SJSA1 (cell line): ENCODE results near the gene NAPG. TPM values are rescaled to one million over a fixed set of nuclear protein-coding genes. Genes with fewer than 3 reads are reported as not detected.
"Not testable (repeated sequence)": the region's sequence is repeated elsewhere in the genome, so short reads cannot be mapped to it uniquely, and the experiment has no call there.

Source experiments
- DNase-seq, 2 experiments: peaks; one replicate each; pipeline ENCODE4 v3.0.0-alpha.2; 2015 to 2020; ENCODE audit warnings: low spot score in 2 of 2, low read depth in 1 of 2
- H3K27ac ChIP-seq: fragments of 250-450 bp; sonication (Bioruptor Pico); 2 replicates; pipeline ENCODE4 v1.5.1; 2020; ENCODE audit warnings: mild to moderate bottlenecking, moderate library complexity
- H3K27me3 ChIP-seq: fragments of 250-450 bp; sonication (Bioruptor Pico); replicated peaks from 2 replicates; pipeline ENCODE4 v1.5.1; 2020; ENCODE audit warnings: mild to moderate bottlenecking, moderate library complexity
- H3K36me3 ChIP-seq: fragments of 250-450 bp; sonication (Bioruptor Pico); 2 replicates; pipeline ENCODE4 v1.5.1; 2020; ENCODE audit warnings: mild to moderate bottlenecking
- H3K4me1 ChIP-seq: fragments of 250-450 bp; sonication (Bioruptor Pico); replicated peaks from 2 replicates; pipeline ENCODE4 v1.6.1; 2021; ENCODE audit warnings: mild to moderate bottlenecking
- H3K4me3 ChIP-seq: fragments of 250-450 bp; sonication (Bioruptor Pico); 2 replicates; pipeline ENCODE4 v1.5.1; 2020; ENCODE audit warnings: mild to moderate bottlenecking
- H3K9me3 ChIP-seq: fragments of 250-450 bp; sonication (Bioruptor Pico); replicated peaks from 2 replicates; pipeline ENCODE4 v1.5.1; 2020; ENCODE audit warnings: mild to moderate bottlenecking
- total RNA-seq: library from RNA; depleted of rRNA; stranded (reverse); fragments of >200 nt; shearing (Covaris generic); gene quantifications from 2 replicates; pipeline ENCODE4 v1.2.3, GENCODE V29; 2014

Gene NAPG
- total RNA-seq, 1 experiment from 2014 or later: 62.4 TPM

DNA sequence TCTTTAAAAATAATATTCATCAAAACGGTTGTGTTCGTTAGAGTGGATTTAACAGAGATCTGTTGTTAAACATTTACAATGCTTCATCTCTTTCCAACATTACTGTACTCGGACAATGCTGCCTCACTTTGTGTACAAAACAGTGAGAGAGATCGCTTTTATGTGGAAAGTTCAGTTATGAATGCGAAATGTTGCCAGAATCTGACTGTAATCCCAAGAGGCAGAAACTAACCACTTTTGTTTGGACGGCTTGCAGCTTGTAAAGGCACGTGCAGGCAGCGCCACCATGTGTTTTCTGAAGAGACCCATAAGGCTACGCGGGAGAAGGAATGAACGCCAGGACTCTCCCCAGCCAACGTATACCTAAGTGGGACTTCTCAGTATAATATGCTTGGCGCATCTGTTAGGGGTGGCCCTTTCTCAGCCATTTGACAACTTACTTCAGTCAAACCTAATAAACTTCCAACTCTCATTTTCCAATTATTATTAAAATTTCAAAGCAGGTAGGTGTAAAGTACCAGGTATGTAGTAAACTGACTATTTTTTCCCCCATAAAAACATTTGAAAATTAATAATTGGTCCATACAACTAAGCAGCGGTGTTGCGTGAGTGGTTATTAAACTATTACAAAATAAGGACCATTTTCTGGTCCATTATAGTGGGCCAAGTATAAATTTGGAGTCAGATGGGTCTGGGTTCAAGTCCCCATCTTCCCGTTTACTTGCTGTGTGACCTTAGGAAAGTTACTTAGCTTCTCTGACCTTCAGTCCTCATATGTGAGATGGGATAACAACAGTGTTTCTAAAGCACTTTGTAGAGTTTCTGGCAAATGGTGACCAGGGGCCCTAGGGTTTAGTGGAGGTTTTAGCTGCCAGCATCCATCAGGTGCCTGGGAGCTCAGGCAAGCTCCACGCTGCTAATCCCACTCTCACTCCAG is 5.6 kb upstream of the NAPG start:
- H3K36me3 ChIP-seq: no peaks in the 10 kb centered on the region
- H3K4me3 ChIP-seq: no peak overlapping the region
- H3K27me3 ChIP-seq: no peaks in the 10 kb centered on the region; the same call in 1 of the 2 replicates
- peak; percentile 64 to 83 for DNase-seq
- H3K4me1 ChIP-seq: peaks cover 8% of the 10 kb centered on the region
- no peaks in the 10 kb centered on the region for H3K9me3 ChIP-seq
- H3K27ac ChIP-seq: no peak overlapping the region

- Histone ChIP-seq H3K27me3 (no peaks in the 10 kb centered on the region; the same call in 1 of the 2 replicates), H3K36me3 (peaks cover 4% of the 10 kb centered on the region; the same call in 1 of the 2 replicates)
- no peak for DNase-seq
Observed at GRCh38 chr18:10521566-10521965, 4.3 kb upstream of the NAPG start.

GRCh38 chr18:10522574-10522973 is 3.3 kb upstream of the NAPG start:
- Histone ChIP-seq H3K27ac (no peak overlapping the region), H3K4me3 (no peak overlapping the region), H3K4me1 (peaks cover 15% of the 10 kb centered on the region), H3K27me3 (no peaks in the 10 kb centered on the region; the same call in 1 of the 2 replicates), H3K9me3 (no peaks in the 10 kb centered on the region), H3K36me3 (peaks cover 4% of the 10 kb centered on the region; the same call in 1 of the 2 replicates)
- no peak for DNase-seq

More at GRCh38 chr18:10521566-10521965, 4.3 kb upstream of the NAPG start:
- H3K9me3 ChIP-seq: no peaks in the 10 kb centered on the region
- H3K27ac ChIP-seq: no peak overlapping the region
- peaks cover 12% of the 10 kb centered on the region for H3K4me1 ChIP-seq
- no peak overlapping the region for H3K4me3 ChIP-seq

GRCh38 chr18:10523544-10523943 is 2.3 kb upstream of the NAPG start:
- no peaks in the 10 kb centered on the region for H3K27me3 ChIP-seq
- H3K9me3 ChIP-seq: no peaks in the 10 kb centered on the region
- no peak overlapping the region for H3K27ac ChIP-seq
- H3K4me3 ChIP-seq: no peak overlapping the region
- no peak for DNase-seq
- H3K36me3 ChIP-seq: peaks cover 4% of the 10 kb centered on the region; the same call in 1 of the 2 replicates
- peaks cover 15% of the 10 kb centered on the region for H3K4me1 ChIP-seq

DNA sequence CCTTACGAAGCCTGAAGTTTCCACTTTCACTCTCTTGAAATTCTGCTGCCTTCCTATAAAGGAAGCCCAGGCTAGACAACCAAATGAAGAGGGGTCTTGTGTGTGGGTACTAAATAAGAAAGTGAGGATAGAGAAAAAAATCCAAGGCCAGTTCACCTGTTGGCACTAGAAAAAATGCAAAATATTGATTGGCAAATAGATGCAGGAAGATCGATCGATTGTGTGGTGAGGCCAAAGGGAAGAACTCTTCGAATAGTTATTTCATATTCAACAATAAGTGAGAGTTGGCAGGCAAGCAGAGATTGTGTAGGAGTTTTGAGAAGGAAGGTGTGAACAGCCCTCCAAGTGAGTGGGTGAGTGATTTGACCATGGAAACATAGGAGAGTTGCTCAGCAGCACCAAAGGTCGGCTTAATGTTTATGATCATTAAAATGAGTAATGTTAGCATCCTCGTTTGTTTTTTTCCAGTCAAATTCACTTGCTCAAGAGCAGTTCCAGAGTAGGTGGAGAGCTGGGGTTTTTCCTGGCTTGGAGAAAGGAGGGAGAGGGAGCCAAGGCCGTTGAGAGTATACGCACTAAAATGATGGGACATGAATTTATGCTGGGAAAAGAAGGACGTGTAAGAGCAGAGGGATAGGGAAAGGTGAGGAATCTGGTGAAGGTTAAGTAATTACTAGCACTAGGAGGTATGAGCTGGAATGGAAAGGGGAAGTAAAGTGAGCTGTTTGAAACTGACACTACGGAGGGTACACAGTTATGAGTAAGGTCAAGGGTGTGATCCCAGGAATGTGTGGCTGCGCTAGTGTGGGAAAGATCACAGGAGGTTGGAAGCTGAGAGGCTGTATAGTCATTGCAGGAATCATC is 1.1 kb upstream of the NAPG start:
- no peak for DNase-seq
- Histone ChIP-seq H3K4me1 (peaks cover 9% of the 10 kb centered on the region), H3K9me3 (no peaks in the 10 kb centered on the region), H3K27me3 (no peaks in the 10 kb centered on the region), H3K4me3 (no peak overlapping the region), H3K27ac (no peak overlapping the region), H3K36me3 (peaks cover 4% of the 10 kb centered on the region; the same call in 1 of the 2 replicates)

DNA sequence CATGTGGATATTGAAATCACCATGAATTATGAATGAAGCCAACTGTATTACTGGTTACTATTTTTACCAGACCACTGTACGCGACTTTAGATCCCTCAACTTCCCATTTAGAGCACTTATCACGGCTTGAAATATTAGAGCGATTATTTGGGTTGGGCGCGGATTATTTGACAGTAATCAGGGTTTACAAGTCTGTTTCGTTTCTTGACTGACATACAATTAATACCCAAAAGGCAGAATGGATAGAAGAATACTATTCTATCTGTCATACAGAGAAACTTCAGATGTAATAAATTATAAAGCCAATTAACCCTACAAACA is 496 bp upstream of the NAPG start:
- Histone ChIP-seq H3K27ac (no peak overlapping the region), H3K36me3 (peaks cover 4% of the 10 kb centered on the region; the same call in 1 of the 2 replicates), H3K27me3 (no peaks in the 10 kb centered on the region), H3K4me3 (peak overlapping the region; percentile 64), H3K9me3 (no peaks in the 10 kb centered on the region), H3K4me1 (peaks cover 9% of the 10 kb centered on the region)
- DNase-seq: no peak

- H3K27me3 ChIP-seq: no peaks in the 10 kb centered on the region
- peak overlapping the region; percentile 79 for H3K27ac ChIP-seq
- DNase-seq: peak in 1 of 2 experiments; percentile 37
- peaks cover 12% of the 10 kb centered on the region for H3K4me1 ChIP-seq
- peaks cover 4% of the 10 kb centered on the region; the same call in 1 of the 2 replicates for H3K36me3 ChIP-seq
- no peaks in the 10 kb centered on the region for H3K9me3 ChIP-seq
- H3K4me3 ChIP-seq: peak overlapping the region; percentile 64
Observed at GRCh38 chr18:10526561-10526949, 728 bp downstream of the NAPG start.

DNA sequence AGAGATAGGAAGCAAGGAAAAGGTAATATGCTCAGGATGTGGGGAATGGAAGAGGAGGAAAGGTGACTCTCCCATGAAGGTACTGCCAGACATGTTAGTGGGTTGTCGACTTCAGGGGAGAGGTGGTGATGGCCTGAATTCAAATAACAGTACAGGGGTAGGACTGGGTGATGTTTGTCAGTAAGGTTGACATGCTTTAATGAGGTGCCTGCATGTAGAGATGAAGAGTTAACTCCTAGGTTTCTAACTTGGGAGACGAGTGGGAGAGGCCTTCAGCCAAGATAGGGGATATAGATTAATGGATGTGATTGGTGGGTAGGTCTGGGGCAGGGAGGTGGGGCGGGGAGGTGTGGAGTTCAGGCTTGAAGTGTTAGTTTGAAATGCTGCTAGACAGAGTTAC is 2.6 kb downstream of the NAPG start:
- H3K4me3 ChIP-seq: no peak overlapping the region
- no peak for DNase-seq
- peaks cover 12% of the 10 kb centered on the region for H3K4me1 ChIP-seq
- no peaks in the 10 kb centered on the region for H3K9me3 ChIP-seq
- H3K36me3 ChIP-seq: peaks cover 8% of the 10 kb centered on the region; the same call in 1 of the 2 replicates
- H3K27me3 ChIP-seq: no peaks in the 10 kb centered on the region
- no peak overlapping the region for H3K27ac ChIP-seq

- Histone ChIP-seq H3K36me3 (peaks cover 17% of the 10 kb centered on the region), H3K4me3 (no peak overlapping the region), H3K27me3 (no peaks in the 10 kb centered on the region), H3K4me1 (peaks cover 12% of the 10 kb centered on the region), H3K27ac (no peak overlapping the region), H3K9me3 (no peaks in the 10 kb centered on the region)
- DNase-seq: no peak
Observed at GRCh38 chr18:10530002-10530401, 4.2 kb downstream of the NAPG start.

DNA sequence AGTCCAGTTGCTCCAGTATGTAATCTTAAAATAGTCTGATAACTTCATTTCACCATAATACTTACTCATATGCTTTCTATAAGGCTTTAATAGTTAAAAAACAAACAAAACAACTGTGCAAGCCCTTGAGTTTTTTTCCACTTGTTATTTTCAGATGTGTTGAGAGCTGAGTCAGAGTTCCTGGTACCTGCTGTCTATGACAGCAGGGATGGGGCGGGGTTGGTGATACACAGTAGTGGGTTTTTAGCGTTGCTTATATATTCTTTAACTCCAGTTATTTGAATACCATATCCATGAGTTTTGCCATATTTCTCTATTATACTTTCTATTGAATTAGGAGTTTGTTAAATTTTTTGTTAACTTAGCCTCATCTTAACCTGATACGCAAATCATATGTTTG is 5.0 kb downstream of the NAPG start:
- no peak overlapping the region for H3K27ac ChIP-seq
- peaks cover 17% of the 10 kb centered on the region for H3K36me3 ChIP-seq
- peaks cover 8% of the 10 kb centered on the region for H3K4me1 ChIP-seq
- no peaks in the 10 kb centered on the region for H3K27me3 ChIP-seq
- no peaks in the 10 kb centered on the region for H3K9me3 ChIP-seq
- H3K4me3 ChIP-seq: no peak overlapping the region
- peak in 1 of 2 experiments; percentile 53 for DNase-seq

DNA sequence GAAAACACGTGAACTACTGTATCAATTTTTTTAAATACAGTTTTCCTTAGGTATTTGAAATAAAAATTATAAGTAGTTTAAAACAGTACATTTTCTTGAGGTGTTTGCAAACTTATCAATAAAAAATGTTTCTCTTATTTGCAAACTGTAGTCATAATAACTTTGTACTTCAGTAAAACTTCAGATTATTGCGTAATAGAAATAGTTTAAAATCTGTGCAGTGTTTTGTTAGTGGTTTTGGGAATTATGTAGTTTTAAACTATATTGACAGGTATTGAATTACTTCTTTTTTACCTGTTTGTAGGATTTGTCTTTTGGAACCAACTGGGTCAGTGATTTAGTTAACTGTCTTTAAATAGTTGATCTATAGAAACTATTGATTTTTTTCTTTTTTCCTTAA is 7.3 kb downstream of the NAPG start:
- Histone ChIP-seq H3K36me3 (peaks cover 19% of the 10 kb centered on the region), H3K4me3 (no peak overlapping the region), H3K4me1 (peaks cover 5% of the 10 kb centered on the region), H3K27ac (no peak overlapping the region), H3K9me3 (no peaks in the 10 kb centered on the region), H3K27me3 (no peaks in the 10 kb centered on the region)
- no peak for DNase-seq

- Histone ChIP-seq H3K27me3 (no peaks in the 10 kb centered on the region), H3K27ac (no peak overlapping the region)
- no peak for DNase-seq
Observed at GRCh38 chr18:10536280-10536679, 10.5 kb downstream of the NAPG start.

DNA sequence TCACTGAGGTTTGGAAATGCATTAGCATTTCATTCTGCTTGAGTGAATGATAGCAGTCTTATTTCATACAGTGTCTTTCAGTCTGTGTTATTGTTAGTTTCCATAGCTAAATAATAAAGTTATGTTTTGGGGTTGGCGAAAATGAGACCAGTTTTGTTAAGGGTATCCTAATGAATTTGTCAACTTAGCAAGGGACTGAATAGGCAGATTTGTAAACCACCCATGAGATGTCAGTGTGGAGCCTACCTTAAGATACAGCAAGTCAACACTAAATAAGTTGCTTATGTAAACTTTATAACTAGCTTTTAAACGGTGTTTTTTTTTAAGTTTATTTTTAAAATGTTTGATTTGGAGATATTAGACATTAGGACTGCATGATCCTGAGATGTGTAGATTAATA is 11.9 kb downstream of the NAPG start:
- H3K36me3 ChIP-seq: peaks cover 60% of the 10 kb centered on the region
- no peak for DNase-seq
- no peak overlapping the region for H3K27ac ChIP-seq
- H3K9me3 ChIP-seq: no peaks in the 10 kb centered on the region
- no peak overlapping the region for H3K4me3 ChIP-seq
- H3K4me1 ChIP-seq: no peaks in the 10 kb centered on the region
- H3K27me3 ChIP-seq: no peaks in the 10 kb centered on the region

More at GRCh38 chr18:10536280-10536679, 10.5 kb downstream of the NAPG start:
- Histone ChIP-seq H3K4me1 (no peaks in the 10 kb centered on the region), H3K9me3 (no peaks in the 10 kb centered on the region), H3K4me3 (no peak overlapping the region), H3K36me3 (peaks cover 48% of the 10 kb centered on the region)

DNA sequence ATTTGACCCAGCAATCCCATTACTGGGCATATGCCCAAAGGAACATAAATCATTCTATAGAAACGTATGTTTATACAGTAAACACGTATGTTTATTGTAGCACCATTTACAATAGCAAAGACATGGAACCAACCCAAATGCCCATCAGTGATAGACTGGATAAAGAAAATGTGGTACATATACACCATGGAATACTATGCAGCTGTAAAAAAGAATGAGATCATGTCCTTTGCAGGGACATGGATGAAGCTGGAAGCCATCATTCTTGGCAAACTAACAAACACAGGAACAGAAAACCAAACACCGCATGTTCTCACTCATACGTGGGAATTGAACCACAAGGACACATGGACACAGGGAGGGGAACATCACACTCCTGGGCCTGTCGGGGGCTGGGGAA is 13.3 kb downstream of the NAPG start:
- not testable (repeated sequence) for DNase-seq, H3K9me3 ChIP-seq, H3K27ac ChIP-seq, H3K4me1 ChIP-seq, H3K27me3 ChIP-seq, H3K4me3 ChIP-seq
- peaks cover 60% of the 10 kb centered on the region for H3K36me3 ChIP-seq
